HG02798 (cell line): ENCODE measurements around the gene CEBPB.
"Not testable (repeated sequence)": the region's sequence is repeated elsewhere in the genome, so short reads cannot be mapped to it uniquely, and the experiment has no call there.

Experiments used
- ATAC-seq: cut with Tn5 transposase; IDR thresholded peaks from one replicate; pipeline ENCODE4 v1.9.1; 2021; ENCODE audit warnings: mild to moderate bottlenecking; ENCODE audit not compliant: unreplicated experiment, poor library complexity

CEBPB gene

DNA sequence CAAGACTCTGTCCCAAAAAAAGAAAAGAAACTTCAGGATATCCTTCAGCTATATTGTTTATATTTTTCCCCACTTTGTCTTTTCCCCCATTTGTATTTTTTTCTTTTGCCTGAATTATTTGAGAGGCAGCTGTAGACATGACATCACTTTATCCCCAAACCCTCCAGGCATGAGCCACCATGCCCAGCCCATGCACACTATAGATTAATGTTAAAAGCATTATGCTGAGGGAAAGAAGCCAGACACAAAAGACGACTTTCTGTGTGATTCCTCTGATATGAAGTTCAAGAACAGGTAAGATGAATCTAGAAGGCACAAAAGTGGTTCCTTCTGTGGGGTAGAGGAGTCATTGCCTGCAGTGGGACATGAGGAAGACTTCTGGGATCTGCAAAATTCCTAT, 16.4 kb downstream of the CEBPB start:
- ATAC-seq: no peak

DNA sequence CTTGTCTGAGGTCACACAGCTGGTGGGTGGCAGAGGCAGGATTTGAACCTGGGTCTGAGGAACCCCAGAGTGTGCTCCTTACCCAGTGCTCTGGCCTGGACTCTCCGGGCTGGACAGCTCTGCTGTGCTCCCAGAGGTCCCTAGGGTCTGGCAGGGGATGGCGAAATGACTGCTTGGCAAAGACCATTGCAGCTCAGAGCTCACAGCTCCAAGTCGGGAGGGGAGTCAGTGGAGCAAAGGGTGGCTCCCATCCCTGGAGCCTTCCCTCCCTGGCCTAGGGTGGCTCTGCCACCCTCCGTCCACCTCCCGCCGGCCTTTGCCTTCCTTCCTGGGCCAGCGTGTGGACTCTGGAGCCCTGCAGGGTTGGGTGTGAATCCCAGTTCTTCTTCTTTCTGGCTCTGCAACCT, 17.5 kb downstream of the CEBPB start:
- ATAC-seq: no peak

DNA sequence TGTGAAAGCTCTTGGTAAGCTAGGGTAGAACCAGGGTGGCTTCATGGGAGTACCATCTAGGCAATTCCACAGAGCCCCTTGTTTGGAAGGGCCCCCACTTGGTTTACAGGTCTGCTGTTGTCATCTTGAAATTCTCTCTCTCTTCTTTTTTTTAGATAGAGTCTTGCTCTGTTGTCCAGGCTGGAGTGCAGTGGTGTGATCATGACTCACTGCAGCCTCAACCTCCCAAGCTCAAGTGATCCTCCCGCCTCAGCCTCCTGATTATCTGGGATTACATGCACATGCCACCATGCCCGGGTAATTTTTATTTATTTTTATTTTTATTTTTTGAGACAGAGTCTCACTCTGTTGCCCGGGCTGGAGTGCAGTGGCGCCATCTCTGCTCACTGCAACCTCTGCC, 18.2 kb downstream of the CEBPB start:
- ATAC-seq: not testable (repeated sequence)

DNA sequence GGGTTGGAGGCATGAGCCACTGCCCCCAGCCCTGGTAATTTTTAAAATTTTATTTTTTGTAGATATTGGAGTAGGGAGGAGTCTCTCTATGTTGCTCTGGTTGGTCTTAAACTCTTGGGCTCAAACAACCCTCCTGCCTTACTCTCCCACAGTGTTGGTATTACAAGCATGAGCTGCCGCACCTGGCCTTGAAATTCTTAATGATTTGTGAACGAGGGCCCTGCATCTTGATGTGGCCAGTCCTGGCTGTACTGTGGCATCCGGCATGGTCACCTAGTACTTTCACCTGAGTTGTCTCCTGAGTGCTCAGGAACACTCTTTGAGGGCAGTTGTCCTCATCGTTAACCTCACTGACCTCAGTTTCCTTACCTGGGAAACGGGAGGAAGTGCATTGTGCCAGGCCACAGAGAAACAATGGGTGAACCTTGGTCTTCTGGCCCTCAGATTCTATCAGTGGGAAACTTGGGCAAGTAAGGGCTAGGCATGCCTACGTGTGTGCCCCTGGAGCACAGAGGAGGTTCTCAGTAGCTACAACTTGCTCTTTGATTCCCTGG, 19.5 kb downstream of the CEBPB start:
- ATAC-seq: no peak

DNA sequence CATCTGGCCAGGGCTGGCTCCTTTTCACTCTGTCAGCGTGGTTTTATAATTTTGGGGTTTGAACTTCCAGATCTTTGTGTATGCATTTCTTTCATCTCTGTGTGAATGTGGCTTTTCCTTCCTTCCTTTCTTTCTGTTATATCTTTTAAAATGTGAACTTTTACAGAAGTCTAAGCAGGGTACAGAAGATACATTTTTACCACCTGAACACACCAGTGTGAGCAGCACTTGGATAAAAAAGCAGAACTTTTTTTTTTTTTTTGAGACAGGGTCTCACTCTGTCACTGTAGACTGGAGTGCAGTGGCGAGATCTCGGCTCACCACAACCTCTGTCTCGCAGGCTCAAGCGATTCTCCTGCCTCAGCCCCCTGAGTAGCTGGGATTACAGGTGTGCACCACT, 20.5 kb downstream of the CEBPB start:
- ATAC-seq: no peak

DNA sequence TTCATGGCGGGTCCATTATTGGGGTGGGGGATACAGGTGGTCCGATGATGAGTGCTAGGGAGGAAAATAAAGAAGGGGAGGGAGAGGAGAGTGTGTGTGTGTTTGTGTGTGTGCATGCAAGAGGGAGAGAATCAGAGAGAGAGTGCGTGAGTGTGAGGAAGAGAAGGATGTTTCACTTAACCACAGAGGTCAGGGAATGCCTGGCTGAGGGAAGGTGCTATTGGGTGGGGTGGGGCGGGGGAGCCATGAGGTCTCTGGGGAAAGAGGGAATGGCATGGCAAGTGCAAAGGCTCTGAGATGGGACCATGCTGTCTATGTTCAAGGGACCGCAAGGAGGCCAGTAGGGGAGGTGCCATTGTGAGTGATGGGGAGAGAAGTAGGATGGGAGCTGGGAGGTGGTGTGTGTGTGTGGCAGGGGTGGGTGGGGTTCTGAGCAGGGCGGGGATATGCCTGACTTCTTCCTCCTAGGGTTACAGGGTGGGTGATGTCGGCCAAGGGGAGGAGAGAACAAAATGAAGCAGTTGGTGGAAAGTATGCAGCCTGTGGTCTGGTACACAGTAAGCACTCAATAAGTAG, 23.0 kb downstream of the CEBPB start:
- ATAC-seq: no peak

DNA sequence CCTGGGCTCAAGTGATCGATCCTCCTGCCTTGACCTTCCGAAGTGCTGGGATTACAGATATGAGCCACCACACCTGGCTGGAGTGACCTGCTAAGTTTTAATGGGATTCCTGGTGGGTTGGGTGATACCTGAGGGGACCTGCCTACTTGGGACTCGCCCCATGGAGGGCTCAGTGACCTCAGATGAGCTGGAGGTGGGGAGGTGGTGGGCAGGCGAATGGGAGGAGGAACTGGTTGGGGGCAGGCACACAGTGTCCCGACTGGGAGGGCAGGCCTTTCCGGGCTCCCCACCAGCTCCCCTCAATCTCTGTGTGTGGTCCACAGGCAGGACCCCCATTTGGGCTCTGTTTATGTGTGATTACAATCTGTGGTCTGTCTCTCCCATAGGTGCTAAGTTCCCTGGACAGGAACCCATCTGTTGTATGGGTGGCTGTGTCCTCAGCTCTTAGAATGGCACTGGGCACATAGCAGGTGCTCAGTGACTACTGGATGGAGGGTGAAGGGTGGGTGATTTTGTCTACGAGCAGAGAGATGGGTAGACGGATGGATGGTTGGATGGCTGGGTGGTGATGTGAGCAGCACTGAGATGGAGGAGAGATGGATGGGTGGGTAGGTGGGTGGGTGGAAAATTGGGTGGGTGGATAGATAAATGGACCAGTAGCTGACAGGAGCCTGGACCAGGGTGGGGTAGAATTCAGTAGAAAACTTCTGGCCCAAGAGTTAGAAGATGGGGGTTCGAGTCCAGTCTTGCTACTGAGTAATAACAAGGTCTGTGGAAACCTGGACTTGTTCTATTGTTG, 23.8 kb downstream of the CEBPB start:
- ATAC-seq: no peak

DNA sequence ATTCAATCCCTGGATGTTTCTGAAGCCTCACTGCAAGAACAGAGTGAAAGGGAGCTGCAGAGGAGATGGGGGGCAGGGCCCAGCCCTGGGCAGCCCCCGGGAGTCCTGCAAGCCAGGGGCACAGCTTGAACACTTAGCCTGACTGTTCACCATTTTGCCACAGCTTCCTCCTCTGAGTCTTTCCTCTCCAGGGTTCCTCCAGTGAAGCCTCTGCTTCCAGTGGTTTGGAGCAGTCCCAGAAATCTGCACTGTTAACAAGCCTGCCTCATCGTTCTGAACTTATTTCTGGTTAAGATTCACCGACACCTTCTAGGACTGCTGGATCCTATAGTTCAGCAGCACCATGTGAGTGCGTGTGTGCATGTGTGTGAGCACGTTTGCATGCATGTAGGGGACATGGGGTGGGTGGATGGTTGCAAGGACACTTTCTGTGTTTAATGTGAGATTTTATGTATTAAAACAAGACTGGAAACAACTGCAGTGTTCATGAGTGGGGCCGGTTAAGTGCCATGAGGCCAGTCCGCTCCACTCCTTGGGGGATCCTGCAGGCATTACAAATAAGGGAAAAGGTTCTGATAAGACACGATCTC, 24.6 kb downstream of the CEBPB start:
- ATAC-seq: no peak

DNA sequence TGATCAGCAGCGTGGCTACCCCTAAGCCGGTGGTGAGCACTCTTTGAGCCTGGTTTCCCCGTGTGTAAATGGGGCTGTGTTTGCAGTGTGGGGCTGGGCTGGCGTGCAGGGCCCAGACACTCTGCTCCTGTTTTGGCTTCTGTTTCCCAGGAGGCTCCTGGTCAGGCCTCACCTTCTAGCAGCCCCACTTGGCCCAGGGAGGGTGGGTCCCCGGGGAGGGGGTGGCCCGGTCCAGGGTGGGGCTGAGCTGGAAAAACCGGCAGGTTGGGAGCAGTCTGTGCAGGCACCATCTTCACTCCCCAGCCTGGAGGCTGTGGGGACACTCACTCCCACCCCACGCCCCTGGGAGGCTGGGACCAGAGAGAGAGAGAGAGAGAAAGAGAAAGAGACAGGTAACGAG, 25.3 kb downstream of the CEBPB start:
- ATAC-seq: no peak

DNA sequence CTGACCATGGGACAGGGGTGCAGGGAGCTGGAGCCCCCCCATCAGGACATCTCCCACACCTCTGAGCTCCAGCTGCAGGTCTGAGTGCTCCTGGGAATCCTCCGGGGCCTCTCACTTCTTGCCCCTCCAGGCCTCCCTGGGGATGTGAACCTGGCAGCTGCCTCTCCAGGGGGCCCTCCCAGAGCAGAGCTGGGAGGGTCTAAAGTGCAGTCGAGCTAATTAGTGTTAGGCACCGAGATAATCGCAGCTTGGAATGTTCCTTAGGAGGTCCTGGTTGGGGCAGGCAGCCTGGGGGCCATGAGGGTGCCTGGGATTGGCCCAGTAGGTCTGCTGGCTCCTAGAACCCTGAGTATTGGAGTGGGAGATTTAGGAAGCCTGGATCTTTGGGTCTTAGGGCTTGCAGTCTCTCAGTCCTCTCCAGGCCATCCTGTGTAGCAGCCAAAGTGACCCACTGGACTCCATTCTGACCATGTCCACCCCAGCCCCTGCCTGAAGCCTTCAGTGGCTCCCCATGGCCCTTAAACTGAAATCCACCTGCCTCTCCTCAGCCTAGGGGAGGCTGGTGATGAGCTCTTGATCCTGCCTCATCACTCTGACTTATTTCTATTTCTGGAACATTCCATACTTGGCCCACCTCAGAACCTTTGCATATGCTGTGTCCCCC, 26.0 kb downstream of the CEBPB start:
- ATAC-seq: no peak

DNA sequence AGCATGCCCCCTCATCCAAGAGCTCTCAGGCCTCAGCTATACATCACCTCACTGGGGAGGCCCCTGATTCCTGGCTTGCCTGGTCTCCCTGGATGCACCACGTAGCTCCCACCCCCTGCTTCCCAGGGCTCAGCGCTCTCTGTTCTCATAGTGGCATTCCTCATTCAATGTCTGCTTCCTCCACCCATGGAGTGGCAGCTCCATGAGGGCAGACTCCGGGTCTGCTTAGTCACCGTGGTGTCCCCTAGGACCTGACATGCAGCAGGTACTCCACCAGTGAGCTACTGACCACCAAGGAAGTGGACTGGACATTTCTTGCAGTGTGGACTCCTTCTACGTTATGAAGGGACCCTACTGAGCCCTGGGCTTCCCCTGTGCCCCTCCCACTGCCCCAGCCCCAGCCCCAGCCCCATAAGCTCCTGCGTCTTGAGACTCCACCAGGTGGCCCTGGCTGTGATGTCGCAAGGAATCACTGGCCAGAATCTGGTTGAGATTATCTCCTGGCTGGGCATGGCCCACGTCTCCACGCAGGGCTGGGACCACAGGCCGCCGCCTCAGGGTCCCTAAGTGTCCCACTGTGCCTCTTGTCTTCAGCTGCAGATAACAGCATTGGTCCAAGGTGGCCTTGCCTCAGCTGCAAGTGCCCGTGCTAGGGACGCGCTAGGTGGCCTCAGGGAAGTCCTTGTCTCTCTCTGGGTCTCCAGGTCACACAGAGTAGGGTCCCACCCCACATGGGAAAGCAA, 26.7 kb downstream of the CEBPB start:
- ATAC-seq: no peak

DNA sequence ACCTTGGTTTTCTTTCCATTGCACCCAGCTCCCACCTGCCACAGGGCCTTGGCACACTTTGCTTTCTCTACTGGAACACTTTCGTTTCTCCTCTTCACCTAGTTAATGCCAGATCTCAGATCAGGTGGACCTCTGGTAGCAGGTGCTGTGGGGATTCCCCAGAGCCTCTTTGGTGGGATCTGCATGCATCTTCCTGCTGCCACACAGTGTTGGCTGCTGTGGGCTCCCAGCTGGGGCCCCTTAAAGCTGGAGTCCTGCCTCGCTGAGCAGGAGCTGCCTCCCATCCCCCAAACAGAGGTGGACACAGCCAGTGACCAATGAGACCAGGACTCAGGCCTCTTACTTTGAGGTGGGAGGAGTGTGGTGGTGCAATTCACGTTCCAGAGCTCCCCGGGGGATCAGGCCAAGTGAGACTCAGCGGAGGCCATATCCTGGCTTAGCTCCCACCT, 28.4 kb downstream of the CEBPB start:
- ATAC-seq: no peak

DNA sequence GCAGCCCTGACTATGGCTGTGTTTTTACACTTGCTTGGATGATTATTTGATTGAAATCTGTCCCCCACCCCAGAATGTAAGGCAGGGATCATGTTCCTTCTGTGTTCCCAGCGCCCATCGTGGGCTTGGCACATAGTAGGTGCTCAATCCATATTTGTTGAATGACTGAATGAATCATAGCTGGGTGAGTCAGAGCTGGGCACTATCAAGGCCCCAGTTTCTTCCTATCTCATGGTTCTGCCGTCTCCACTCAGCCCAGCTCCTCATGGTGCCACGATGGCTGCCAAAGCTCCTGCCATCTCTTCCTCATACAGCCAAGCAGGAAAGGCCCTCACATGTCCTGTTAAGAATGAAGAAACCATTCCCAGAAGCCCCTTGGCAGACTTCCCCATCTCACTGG, 29.0 kb downstream of the CEBPB start:
- ATAC-seq: no peak

DNA sequence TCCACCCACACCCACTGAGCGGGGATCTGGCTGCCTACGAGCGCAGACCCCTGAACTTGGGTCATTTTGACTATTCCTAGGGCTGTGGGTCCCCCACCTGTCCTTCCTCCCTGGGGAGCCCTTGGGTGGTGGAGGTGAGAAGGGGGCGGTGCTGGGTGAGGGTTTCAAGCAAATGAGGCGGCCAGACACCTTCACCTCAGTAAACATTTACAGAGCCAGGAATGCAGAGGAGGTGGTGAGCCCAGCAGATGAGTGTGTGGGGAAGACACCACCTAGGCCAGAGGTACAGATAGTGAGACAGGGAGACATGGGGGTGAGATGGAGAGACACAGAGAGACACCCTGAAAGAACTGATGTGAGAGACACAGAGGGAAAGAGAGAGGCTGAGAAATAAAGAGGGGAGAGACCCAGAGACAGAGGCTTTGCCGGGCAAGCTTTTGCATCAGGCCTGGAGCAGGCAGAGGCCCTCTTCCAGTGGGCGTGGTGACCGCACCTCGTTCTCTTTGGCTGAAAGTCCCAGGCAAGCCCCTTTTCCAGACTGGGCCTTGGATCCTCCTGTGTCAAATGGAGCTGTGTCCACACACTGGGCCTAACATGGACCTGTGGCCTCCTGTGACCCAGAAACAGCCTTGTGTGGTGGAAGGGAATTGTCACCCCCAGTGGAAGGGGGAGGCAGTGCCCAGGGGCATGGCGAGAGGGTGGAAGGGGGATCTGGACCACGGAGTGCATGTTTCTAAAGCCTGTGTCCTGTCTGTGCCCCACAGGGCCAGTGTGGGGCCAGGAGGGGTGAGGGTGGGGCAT, 29.7 kb downstream of the CEBPB start:
- peak; percentile 33 for ATAC-seq

DNA sequence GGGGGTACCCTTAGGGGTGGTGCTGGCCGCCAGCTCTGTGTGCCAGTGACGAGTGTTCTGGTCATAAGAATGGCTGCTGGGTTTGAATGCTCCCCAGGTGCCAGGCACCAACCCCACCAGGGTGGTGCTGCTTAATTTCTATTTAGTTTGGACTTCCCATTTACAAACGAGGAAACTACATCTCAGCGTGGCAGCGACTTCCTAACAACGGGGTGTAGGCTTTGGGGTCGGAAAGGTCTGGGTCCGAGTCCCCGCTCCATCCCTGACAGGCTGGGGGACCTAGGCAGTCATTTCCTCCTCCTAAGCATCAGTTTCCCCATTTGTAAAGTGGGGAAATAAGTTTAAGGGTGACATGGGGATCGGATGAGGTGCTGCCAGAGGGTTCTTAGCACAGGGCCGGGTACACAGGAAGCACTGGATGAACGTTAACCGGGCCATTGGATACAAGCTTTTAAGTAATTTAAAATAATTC, 30.3 kb downstream of the CEBPB start:
- no peak for ATAC-seq

DNA sequence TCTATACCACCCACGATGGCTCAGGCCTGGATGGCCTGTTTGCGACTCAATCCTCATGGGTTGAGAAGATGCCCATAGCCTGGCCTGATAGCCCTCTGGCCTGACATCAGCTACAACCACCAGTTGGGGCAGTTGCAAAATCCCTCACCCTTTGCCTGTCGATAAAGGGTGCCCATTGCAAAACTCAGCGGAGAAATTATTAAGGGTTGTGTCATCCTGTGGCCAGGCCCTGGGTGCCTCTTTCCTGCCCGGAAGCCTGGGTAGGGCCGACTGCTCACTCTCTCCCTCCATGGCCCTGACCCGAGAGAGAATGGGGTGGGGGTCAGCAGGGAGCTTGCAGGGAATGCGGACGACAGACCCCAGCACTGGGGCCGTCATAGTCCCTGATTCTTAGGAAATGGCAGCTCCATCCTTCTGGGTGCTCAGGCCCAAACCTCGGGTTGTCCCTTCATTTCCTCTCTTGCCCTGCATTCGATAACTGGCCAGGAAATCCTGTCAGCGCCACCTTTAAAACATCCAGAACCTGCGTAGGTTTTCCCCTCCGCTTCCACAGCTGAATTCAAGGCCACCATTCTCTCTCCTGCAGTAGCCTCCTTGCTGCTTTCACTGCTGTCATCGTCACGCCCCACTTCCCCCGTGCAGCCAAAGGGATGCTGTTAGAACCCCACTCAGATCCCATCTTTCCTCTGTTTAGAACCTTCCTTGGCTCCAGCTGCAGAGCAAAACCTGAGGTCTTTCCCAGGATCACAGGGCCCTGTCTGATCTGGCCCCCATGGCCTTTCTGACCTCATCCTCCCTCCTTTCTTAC, 31.1 kb downstream of the CEBPB start:
- no peak for ATAC-seq

DNA sequence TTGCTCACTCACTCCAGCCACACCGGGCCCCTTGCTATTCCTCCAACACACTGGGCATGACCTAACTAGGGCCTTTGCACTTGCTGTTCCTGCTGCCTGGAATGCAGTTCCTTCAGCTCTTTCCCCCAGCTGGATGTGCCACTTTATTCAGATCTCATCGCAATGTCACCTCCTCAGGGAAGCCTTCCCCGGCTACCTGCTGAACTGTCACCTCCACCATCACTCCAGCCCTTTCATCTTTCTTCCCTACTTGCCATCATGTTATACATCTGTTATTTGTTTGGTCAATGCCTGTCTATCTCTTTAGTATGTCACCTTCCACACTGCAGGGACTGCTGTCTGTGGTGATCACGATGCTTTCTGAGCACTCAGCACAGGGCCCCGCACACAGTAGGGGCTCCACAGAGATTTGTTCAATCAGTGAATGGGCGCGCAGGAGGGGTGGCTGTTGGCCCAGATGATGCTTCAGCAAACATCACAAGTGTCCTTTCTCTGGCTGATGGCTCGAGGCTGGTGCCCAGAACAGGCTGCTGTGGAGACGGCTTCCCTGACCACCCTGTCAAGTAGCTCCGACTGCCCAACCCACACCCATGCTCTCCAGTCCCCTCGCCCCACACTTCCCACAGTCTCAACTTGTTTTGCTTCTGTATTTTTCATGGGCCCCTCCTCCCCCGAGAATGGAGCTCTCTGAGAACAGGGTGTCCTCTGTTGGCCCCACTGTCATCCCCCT, 31.8 kb downstream of the CEBPB start:
- no peak for ATAC-seq
